Common myeloid progenitor, CD34-positive (primary cell): ENCODE results near the gene REPS2.

ENCODE experiments used
- CTCF ChIA-PET: fragments of 350-600 bp; sonication (Branson Sonifier 250); formaldehyde crosslinking; loops from one replicate; lab custom pipeline; 2021; ENCODE audit warnings: antibody characterized with exemption; lab: Charles Lee
- POLR2A ChIA-PET: fragments of 350-600 bp; sonication (Branson Sonifier 250); formaldehyde crosslinking; loops from one replicate; lab custom pipeline; 2021; ENCODE audit warnings: antibody characterized with exemption; lab: Charles Lee
- DNase-seq, 3 donors: peaks; one replicate each; pipeline versions ENCODE4 v3.0.0 to v3.0.0-alpha.2; 2013
- H3K27ac ChIP-seq, 2 experiments: 1 replicate in 1 of 2; 2 replicates in 1 of 2; pipeline ENCODE4 v1.7.0; 2013; ENCODE audit warnings: inconsistent platforms in 2 of 2, low read length in 2 of 2, mild to moderate bottlenecking in 2 of 2, low read depth in 1 of 2, moderate library complexity in 1 of 2; ENCODE audit not compliant: severe bottlenecking in 2 of 2, insufficient read depth in 1 of 2, poor library complexity in 1 of 2
- H3K27me3 ChIP-seq, 5 experiments: replicated peaks in 2 of 5; 1 replicate in 3 of 5; 2 replicates in 2 of 5; pipeline versions ENCODE4 v1.6.1 to v1.7.0; 2013; ENCODE audit warnings: low read length in 4 of 5, mild to moderate bottlenecking in 2 of 5, moderate library complexity in 2 of 5, inconsistent platforms in 1 of 5; ENCODE audit not compliant: insufficient read depth in 5 of 5, control insufficient read depth in 4 of 5
- H3K36me3 ChIP-seq, 4 experiments: 1 replicate in 2 of 4; 2 replicates in 2 of 4; pipeline versions ENCODE4 v1.6.1 to v1.7.0; 2013; ENCODE audit warnings: low read length in 3 of 4, control low read depth in 1 of 4, mild to moderate bottlenecking in 1 of 4; ENCODE audit not compliant: control insufficient read depth in 4 of 4, insufficient read depth in 4 of 4
- H3K4me1 ChIP-seq, 4 experiments: 1 replicate in 3 of 4; 2 replicates in 1 of 4; pipeline versions ENCODE4 v1.6.1 to v1.7.1; 2013; ENCODE audit warnings: low read length in 3 of 4, mild to moderate bottlenecking in 3 of 4, control low read depth in 1 of 4, inconsistent platforms in 1 of 4, moderate library complexity in 1 of 4; ENCODE audit not compliant: control insufficient read depth in 4 of 4, insufficient read depth in 4 of 4; ENCODE audit errors: control extremely low read depth in 1 of 4
- H3K4me3 ChIP-seq, 7 experiments: 1 replicate in 4 of 7; 2 replicates in 3 of 7; pipeline versions ENCODE4 v1.5.1 to v1.7.0; 2013; ENCODE audit warnings: mild to moderate bottlenecking in 7 of 7, low read length in 6 of 7, moderate library complexity in 6 of 7, inconsistent platforms in 2 of 7, low read depth in 2 of 7, control low read depth in 1 of 7; ENCODE audit not compliant: insufficient read depth in 4 of 7, control insufficient read depth in 1 of 7; ENCODE audit errors: extremely low read depth in 1 of 7
- H3K9me3 ChIP-seq, 5 experiments: 1 replicate in 4 of 5; 2 replicates in 1 of 5; pipeline versions ENCODE4 v1.6.1 to v1.7.1; 2013; ENCODE audit warnings: low read length in 4 of 5, mild to moderate bottlenecking in 2 of 5, inconsistent platforms in 1 of 5, low read depth in 1 of 5, moderate library complexity in 1 of 5; ENCODE audit not compliant: control insufficient read depth in 4 of 5, insufficient read depth in 2 of 5; ENCODE audit errors: control extremely low read depth in 1 of 5
- WGBS: methylation state at CpG from one replicate; pipeline ENCODE4 v1.1.5; 2013; ENCODE audit not compliant: insufficient coverage; 5-methylcytosine and 5-hydroxymethylcytosine counted together

REPS2 gene

GRCh38 chrX:17192106-17192505 is 245.6 kb downstream of the REPS2 start:
- Histone ChIP-seq H3K27me3 (peaks cover 0 to 2% (median 0%) of the 10 kb centered on the region in 5 experiments), H3K27ac (no peak overlapping the region), H3K4me3 (no peak overlapping the region), H3K36me3 (no peaks in the 10 kb centered on the region), H3K9me3 (no peaks in the 10 kb centered on the region), H3K4me1 (no peaks in the 10 kb centered on the region)
- 96% methylated on average over 8 of the region's 8 CpGs for WGBS
- POLR2A ChIA-PET: no interaction called here
- no peak for DNase-seq
- CTCF ChIA-PET: no interaction called here
